ENCODE results near the gene POP4.

Gene POP4

GRCh38 chr19:29567366-29567915 lies 38.6 kb upstream of the POP4 start:
- Histone ChIP-seq H3K9me3 (no peaks in the 10 kb centered on the region), H3K36me3 (no peaks in the 10 kb centered on the region), H3K4me3 (ENCODE audit: low read depth, low read length) (no peak overlapping the region), H3K4me1 (no peaks in the 10 kb centered on the region), H3K27me3 (peaks cover 2% of the 10 kb centered on the region)
- no peak for DNase-seq
- TF ChIP-seq CTCF (IDR thresholded peaks at IDR 0.05; ENCODE audit: low read depth, low read length) = no peak

GRCh38 chr19:29568036-29569025 lies 37.8 kb upstream of the POP4 start:
- no peak for DNase-seq
- H3K4me3 ChIP-seq (ENCODE audit: low read depth, low read length) = no peak overlapping the region
- no peaks in the 10 kb centered on the region for H3K4me1 ChIP-seq
- H3K36me3 ChIP-seq = no peaks in the 10 kb centered on the region
- no peaks in the 10 kb centered on the region for H3K9me3 ChIP-seq
- H3K27me3 ChIP-seq = peaks cover 9% of the 10 kb centered on the region
- TF ChIP-seq CTCF (IDR thresholded peaks at IDR 0.05; ENCODE audit: low read depth, low read length) = no peak

- Histone ChIP-seq H3K27me3 (peaks cover 18% of the 10 kb centered on the region), H3K4me3 (ENCODE audit: low read depth, low read length) (no peak overlapping the region), H3K9me3 (no peaks in the 10 kb centered on the region), H3K36me3 (no peaks in the 10 kb centered on the region), H3K4me1 (no peaks in the 10 kb centered on the region)
- no peak for DNase-seq
- no peak for TF ChIP-seq CTCF (IDR thresholded peaks at IDR 0.05; ENCODE audit: low read depth, low read length)
Measured at GRCh38 chr19:29569038-29569911, 36.8 kb upstream of the POP4 start.

- no peak for DNase-seq
- Histone ChIP-seq H3K4me1 (no peaks in the 10 kb centered on the region), H3K9me3 (no peaks in the 10 kb centered on the region), H3K27me3 (peaks cover 38% of the 10 kb centered on the region), H3K36me3 (no peaks in the 10 kb centered on the region), H3K4me3 (ENCODE audit: low read depth, low read length) (no peak overlapping the region)
- no peak for TF ChIP-seq CTCF (IDR thresholded peaks at IDR 0.05; ENCODE audit: low read depth, low read length)
Measured at GRCh38 chr19:29571181-29571580, 34.9 kb upstream of the POP4 start.

- Histone ChIP-seq H3K4me3 (ENCODE audit: low read depth, low read length) (no peak overlapping the region), H3K36me3 (no peaks in the 10 kb centered on the region), H3K4me1 (no peaks in the 10 kb centered on the region), H3K27me3 (peaks cover 53% of the 10 kb centered on the region), H3K9me3 (no peaks in the 10 kb centered on the region)
- no peak for DNase-seq
- TF ChIP-seq CTCF (IDR thresholded peaks at IDR 0.05; ENCODE audit: low read depth, low read length) = no peak
Measured at GRCh38 chr19:29573486-29573885, 32.6 kb upstream of the POP4 start.
